GM20431 (cell line): ENCODE measurements around the gene ZNF653.
"Not testable (repeated sequence)": the region's sequence is repeated elsewhere in the genome, so short reads cannot be mapped to it uniquely, and the experiment has no call there.

ENCODE experiments used
- in situ Hi-C: fragments of 300-500 bp; cut with MseI, MboI; formaldehyde crosslinking; loops from one replicate; pipeline ENCODE4 v1.15.0; 2020; ENCODE audit warnings: low sequenced_read_pairs; ENCODE audit not compliant: unreplicated experiment

The ZNF653 gene

DNA sequence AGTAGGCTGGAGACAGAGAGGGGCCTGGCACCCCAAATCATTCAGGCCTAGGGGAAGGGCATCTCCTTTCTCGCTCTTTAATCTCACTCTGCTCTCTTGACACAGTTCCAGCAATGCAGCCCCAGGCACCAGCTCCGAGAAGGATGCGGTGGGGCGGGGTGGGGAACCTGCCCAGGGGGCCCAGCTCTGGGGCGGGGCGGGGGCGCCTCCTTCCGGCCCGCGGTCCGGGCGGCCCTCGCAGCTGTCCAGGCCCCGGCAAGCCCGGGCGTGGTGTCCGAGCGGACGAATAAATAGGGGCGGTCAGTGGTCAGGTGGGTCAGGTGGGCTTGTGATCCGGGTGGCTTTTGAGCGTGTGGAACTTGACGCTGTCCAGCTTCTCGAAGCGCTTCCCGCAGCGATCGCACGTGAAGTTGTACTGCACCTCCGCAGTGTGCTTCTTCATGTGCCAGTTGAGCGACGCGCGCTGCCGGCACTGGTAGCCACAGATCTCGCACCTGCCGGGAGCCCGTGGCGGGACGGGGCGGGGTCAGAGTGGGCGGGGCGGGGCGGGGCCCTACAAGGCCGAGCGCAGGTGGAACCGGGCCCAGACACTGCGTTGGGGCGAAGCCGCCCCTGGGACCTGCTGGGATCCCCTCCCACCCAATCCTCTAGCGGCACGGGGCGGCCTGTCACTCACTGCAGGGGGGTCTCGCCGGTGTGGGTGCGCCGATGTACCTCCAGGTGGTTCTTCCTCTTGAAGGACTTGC, 22.1 kb downstream of the ZNF653 start:
- in situ Hi-C loops: no loop called here

- in situ Hi-C loops: no loop called here
These were observed 23.1 kb downstream of the ZNF653 start for GRCh38 chr19:11482384-11483050.

- in situ Hi-C loops: no loop called here
These were observed 23.9 kb downstream of the ZNF653 start for GRCh38 chr19:11481534-11482383.

DNA sequence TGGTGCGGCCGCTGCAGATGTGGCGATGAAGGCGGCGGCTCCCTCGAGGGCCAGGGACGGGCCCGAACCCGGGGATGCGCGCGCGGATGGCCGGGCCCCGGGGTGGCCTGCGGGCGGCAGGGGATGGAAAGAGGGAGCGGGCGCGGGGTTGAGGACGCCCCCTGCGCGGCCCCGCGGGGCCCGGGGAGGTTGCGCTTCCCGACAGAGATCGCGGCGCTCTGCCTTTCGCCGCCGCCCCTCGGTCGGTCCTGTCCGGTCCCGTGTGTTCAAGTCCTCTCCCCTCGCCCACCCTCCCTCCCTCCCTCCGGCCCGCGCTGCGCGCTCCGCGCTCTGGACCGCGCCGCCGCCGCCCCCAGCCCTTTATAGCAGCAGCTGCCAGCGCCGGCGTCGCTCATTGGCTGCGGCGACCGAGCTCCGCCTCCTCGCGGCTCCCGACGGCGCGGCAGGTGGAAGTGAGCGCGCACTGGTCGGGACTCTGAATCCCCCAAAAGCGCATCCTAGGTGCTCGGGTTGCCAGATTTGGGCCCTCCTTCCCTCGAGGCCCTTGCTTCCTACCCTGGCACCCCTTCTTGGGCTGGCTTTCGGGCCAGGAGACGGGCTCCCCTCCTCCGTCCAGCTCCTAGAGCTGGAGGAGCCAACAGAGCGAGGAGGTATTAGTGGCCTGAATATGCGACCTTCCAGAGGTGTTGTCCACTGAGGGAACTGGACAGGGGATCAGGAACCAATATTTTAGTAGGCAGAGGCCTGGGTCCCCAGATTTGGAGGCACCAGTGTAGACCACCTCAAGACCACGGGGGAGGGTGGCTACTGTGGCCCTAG, 24.7 kb downstream of the ZNF653 start, which contains the start of gene ELAVL3:
Gene ELAVL3 (minus strand): TSS at position 332 of the 819 bp plus-strand sequence. CDS start 438 bp downstream, outside the sequence.
- in situ Hi-C loops: no loop called here

DNA sequence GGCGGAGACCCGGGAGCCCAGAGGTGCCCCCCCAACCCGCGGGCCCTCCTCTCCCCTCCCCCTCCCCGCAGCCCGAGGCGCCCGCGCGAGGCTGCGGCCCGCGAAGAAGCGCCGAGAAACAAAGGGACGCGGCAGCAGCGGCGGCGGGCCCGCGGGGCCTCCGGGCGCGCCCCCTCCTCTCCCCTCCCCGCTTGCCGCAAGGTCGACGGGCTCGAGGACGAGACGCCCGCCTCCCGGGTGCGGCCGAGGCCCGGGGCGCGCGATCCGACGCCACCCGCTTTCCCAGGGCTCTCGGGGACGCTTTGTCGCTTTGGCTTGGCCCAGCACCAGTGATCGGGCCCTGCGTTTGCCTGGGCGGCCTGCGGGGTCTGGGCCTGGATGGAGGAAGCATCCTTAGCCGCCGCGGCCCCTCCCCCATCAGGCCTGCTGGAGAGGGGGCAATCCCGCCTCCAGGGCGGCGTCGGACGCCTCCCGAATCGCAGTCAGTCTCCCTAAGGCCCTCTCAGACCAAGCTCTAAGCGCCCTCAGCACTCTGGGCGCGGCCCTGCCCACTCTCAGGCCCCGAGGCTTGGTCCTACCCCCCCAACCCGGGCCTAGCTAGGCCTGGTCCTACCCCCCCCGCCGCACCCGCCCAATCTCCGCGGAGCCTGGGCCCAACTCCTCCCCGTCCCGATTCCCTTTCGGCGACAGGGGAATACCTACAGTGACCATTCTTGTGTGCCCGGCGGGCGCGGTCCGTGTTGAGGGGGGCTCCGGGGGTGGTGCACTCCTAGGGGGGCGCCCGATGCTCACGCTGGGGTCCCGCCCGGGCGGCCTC, 25.5 kb downstream of the ZNF653 start:
- in situ Hi-C loops: no loop called here

- in situ Hi-C loops: no loop called here
These were observed 26.3 kb downstream of the ZNF653 start for GRCh38 chr19:11479090-11479897.

DNA sequence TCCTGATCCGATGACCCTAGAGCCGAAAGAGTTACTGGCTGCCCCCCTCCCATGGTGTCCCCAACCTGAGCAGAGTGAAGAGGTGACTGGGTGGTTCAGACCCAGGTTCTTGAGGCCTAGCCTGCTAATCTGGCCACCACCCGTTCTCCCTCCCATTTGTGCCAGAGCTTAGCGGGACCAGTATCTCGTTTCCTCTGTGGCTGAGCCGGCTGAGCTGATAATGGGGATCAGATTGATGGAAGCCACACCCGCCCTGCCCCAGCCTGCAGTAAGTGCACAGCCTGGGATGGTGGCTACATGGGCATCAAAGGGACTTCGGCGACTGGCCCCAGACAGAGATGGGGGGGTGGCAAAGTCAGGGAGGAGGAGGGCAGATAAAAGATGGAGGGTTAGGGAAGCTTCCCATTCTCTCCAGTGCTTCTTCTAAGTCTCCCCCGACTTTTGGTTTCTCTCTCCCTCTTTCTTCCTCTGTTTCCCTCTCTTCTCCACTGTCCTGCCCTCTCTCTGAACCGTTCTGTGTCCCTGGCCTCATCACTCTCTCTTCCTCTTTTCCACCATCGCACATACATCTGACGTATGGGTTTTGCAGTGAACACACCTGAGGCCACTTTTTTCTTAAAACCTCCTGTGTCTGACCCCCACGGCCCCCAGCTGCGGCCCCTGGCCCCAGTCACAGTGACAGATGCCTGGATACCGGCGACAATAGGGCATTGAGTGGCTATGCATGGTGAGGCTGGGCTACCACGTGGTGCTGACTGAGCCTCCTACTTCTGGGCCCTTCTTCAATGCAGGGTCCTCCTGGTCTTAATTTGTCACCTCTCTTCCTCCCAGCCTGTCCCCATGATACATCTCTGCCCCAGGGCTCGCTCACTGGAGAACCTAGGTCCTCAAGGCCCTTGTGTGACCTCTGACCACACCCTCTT, 27.2 kb downstream of the ZNF653 start:
- in situ Hi-C loops: no loop called here

GRCh38 chr19:11475861-11476260, 29.8 kb downstream of the ZNF653 start:
- in situ Hi-C loops: no loop called here

GRCh38 chr19:11475343-11475742, 30.3 kb downstream of the ZNF653 start:
- in situ Hi-C loops: not testable (repeated sequence)

- in situ Hi-C loops: no loop called here
These were observed 31.9 kb downstream of the ZNF653 start for GRCh38 chr19:11473725-11474124.

GRCh38 chr19:11468266-11468845, 37.3 kb downstream of the ZNF653 start:
- in situ Hi-C loops: not testable (repeated sequence)

GRCh38 chr19:11465600-11465999, 40.0 kb downstream of the ZNF653 start:
- in situ Hi-C loops: no loop called here

DNA sequence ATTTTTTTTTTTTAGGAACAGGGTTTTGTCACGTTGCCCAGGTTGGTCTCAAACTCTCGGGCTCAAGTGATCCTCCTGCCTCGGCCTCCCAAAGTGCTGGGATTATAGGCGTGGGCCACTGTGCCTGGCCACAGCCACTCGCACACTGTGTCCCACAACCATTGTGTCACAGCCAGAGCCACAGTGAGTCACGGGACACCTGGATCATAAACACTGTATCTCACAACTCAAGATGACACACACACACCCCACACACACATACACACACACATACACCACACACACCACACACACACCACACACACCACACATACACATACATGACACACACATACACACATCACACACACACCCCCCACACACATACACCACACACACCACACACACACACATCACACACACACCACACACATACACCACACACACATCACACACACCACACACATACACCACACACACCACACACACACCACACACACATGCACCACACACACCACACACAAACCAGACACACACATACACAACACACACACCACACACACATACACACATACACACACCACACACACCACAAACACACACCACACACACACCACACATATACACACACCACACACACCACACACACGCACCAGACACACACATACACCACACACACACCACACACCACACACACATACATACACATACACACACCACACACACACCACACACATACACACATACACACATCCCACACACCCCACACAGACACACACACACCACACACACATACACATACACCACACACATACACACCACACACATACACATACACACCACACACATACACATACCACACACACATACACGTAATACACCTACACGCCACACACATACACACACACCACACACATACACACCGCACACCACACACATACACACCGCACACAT, 41.0 kb downstream of the ZNF653 start:
- in situ Hi-C loops: no loop called here

DNA sequence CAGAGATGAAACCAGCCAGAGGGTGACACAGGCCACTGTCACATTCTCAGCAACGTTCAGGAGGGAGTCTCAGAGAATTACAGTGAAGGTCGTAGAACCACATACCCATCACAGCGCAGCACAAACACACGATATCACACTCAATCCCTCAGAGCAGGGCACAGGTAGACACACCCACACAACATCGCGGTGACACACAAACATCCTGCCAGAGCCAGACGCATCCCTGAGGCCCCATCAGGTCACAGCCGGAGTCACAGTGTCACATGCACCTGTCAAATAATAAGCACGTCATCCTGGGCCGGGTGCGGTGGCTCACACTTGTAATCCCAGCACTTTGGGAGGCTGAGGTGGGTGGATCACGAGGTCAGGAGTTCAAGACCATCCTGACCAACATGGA, 42.2 kb downstream of the ZNF653 start:
- in situ Hi-C loops: no loop called here

GRCh38 chr19:11461453-11461852, 44.2 kb downstream of the ZNF653 start:
- in situ Hi-C loops: no loop called here

- in situ Hi-C loops: no loop called here
These were observed 45.4 kb downstream of the ZNF653 start for GRCh38 chr19:11460207-11460606.
